GM23338 (cell line): ENCODE measurements around the gene CA7.

Experiments used
- CREB1 ChIP-seq: fragments of 250-450 bp; sonication (Bioruptor Pico); IDR thresholded peaks from 2 replicates; pipeline ENCODE4 v1.5.0; 2020; ENCODE audit warnings: low read depth, mild to moderate bottlenecking, moderate library complexity
- EZH2 ChIP-seq: fragments of 200-600 bp; sonication (generic); IDR thresholded peaks from one replicate; pipeline ENCODE4 v1.8.0; 2017; ENCODE audit warnings: antibody characterized with exemption, mild to moderate bottlenecking, low read depth; ENCODE audit not compliant: unreplicated experiment
- EZH2phosphoT487 ChIP-seq: fragments of 200-600 bp; sonication (generic); IDR thresholded peaks from one replicate; pipeline ENCODE4 v1.8.1; 2018; ENCODE audit warnings: antibody characterized with exemption; ENCODE audit not compliant: unreplicated experiment
- JUNB ChIP-seq: IDR thresholded peaks from one replicate; pipeline ENCODE4 v1.6.1; 2016; ENCODE audit warnings: antibody characterized with exemption; ENCODE audit not compliant: unreplicated experiment
- NANOG ChIP-seq: IDR thresholded peaks from 2 replicates; pipeline ENCODE4 v1.6.1; 2016; ENCODE audit warnings: antibody characterized with exemption, borderline replicate concordance
- POLR2AphosphoS5 ChIP-seq: IDR thresholded peaks from 2 replicates; pipeline ENCODE4 v1.6.1; 2016; ENCODE audit warnings: antibody characterized with exemption, low read depth
- STAT1 ChIP-seq: IDR thresholded peaks from one replicate; pipeline ENCODE4 v1.6.1; 2016; ENCODE audit warnings: antibody characterized with exemption; ENCODE audit not compliant: unreplicated experiment
- ZNF331 ChIP-seq: fragments of 250-450 bp; sonication (Bioruptor Pico); IDR thresholded peaks from 2 replicates; pipeline ENCODE4 v1.5.0; 2020; ENCODE audit warnings: low read depth, mild to moderate bottlenecking, moderate library complexity
- TF ChIP-seq, protein P1 (sequence below), 2 experiments: fragments of 200-600 bp in 1 of 2; sonication (generic) in 1 of 2; conservative IDR thresholded peaks; 2 replicates each; pipeline versions ENCODE4 v1.5.1 to v1.6.1; 2016 to 2017; ENCODE audit warnings: antibody characterized with exemption in 2 of 2, low read depth in 2 of 2, mild to moderate bottlenecking in 2 of 2, moderate library complexity in 1 of 2
- TF ChIP-seq, protein P2 (sequence below): IDR thresholded peaks from one replicate; pipeline ENCODE4 v1.6.1; 2018; ENCODE audit warnings: antibody characterized with exemption; ENCODE audit not compliant: unreplicated experiment
- TF ChIP-seq, protein P3 (sequence below): IDR thresholded peaks from 2 replicates; pipeline ENCODE4 v1.6.1; 2016; ENCODE audit warnings: antibody characterized with exemption
- TF ChIP-seq, protein P4 (sequence below): fragments of 250-450 bp; sonication (Bioruptor Pico); IDR thresholded peaks from 2 replicates; pipeline ENCODE4 v1.5.0; 2020; ENCODE audit warnings: mild to moderate bottlenecking, moderate library complexity

DNA sequence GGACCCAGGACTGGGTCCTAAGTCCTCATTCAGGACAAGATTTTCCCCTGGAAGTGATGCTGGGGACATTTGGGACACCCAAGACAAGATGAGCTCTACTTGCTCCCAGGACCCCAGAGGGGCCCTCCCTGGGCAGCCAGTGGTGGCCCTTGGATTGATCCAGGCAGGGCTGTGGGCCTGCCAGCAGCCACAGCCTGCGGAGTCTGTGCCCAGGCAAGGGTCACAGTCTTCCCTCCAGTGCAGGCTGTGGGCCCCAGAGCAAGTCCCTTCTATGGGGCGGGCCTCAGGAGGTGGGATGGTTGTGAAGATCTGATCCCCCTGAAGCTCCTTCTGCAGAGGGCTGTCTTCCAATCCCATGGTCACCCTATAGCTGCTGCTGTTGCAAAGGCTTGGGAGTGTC lies 12.6 kb downstream of the CA7 start:
- TF ChIP-seq, protein P1, sequence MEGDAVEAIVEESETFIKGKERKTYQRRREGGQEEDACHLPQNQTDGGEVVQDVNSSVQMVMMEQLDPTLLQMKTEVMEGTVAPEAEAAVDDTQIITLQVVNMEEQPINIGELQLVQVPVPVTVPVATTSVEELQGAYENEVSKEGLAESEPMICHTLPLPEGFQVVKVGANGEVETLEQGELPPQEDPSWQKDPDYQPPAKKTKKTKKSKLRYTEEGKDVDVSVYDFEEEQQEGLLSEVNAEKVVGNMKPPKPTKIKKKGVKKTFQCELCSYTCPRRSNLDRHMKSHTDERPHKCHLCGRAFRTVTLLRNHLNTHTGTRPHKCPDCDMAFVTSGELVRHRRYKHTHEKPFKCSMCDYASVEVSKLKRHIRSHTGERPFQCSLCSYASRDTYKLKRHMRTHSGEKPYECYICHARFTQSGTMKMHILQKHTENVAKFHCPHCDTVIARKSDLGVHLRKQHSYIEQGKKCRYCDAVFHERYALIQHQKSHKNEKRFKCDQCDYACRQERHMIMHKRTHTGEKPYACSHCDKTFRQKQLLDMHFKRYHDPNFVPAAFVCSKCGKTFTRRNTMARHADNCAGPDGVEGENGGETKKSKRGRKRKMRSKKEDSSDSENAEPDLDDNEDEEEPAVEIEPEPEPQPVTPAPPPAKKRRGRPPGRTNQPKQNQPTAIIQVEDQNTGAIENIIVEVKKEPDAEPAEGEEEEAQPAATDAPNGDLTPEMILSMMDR (conservative IDR thresholded peaks at IDR 0.05; ENCODE audit: low read depth in 2 of 2) = no peak
- TF ChIP-seq EZH2 = no peak
- TF ChIP-seq STAT1 = no peak
- TF ChIP-seq, protein P2, sequence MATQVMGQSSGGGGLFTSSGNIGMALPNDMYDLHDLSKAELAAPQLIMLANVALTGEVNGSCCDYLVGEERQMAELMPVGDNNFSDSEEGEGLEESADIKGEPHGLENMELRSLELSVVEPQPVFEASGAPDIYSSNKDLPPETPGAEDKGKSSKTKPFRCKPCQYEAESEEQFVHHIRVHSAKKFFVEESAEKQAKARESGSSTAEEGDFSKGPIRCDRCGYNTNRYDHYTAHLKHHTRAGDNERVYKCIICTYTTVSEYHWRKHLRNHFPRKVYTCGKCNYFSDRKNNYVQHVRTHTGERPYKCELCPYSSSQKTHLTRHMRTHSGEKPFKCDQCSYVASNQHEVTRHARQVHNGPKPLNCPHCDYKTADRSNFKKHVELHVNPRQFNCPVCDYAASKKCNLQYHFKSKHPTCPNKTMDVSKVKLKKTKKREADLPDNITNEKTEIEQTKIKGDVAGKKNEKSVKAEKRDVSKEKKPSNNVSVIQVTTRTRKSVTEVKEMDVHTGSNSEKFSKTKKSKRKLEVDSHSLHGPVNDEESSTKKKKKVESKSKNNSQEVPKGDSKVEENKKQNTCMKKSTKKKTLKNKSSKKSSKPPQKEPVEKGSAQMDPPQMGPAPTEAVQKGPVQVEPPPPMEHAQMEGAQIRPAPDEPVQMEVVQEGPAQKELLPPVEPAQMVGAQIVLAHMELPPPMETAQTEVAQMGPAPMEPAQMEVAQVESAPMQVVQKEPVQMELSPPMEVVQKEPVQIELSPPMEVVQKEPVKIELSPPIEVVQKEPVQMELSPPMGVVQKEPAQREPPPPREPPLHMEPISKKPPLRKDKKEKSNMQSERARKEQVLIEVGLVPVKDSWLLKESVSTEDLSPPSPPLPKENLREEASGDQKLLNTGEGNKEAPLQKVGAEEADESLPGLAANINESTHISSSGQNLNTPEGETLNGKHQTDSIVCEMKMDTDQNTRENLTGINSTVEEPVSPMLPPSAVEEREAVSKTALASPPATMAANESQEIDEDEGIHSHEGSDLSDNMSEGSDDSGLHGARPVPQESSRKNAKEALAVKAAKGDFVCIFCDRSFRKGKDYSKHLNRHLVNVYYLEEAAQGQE = no peak
- no peak for TF ChIP-seq POLR2AphosphoS5
- TF ChIP-seq JUNB = no peak
- no peak for TF ChIP-seq ZNF331 (CRISPR knock-in tag)
- TF ChIP-seq, protein P3, sequence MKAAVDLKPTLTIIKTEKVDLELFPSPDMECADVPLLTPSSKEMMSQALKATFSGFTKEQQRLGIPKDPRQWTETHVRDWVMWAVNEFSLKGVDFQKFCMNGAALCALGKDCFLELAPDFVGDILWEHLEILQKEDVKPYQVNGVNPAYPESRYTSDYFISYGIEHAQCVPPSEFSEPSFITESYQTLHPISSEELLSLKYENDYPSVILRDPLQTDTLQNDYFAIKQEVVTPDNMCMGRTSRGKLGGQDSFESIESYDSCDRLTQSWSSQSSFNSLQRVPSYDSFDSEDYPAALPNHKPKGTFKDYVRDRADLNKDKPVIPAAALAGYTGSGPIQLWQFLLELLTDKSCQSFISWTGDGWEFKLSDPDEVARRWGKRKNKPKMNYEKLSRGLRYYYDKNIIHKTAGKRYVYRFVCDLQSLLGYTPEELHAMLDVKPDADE = no peak
- TF ChIP-seq EZH2phosphoT487 = no peak
- no peak for TF ChIP-seq CREB1 (CRISPR knock-in tag)
- TF ChIP-seq NANOG = no peak
- TF ChIP-seq, protein P4, sequence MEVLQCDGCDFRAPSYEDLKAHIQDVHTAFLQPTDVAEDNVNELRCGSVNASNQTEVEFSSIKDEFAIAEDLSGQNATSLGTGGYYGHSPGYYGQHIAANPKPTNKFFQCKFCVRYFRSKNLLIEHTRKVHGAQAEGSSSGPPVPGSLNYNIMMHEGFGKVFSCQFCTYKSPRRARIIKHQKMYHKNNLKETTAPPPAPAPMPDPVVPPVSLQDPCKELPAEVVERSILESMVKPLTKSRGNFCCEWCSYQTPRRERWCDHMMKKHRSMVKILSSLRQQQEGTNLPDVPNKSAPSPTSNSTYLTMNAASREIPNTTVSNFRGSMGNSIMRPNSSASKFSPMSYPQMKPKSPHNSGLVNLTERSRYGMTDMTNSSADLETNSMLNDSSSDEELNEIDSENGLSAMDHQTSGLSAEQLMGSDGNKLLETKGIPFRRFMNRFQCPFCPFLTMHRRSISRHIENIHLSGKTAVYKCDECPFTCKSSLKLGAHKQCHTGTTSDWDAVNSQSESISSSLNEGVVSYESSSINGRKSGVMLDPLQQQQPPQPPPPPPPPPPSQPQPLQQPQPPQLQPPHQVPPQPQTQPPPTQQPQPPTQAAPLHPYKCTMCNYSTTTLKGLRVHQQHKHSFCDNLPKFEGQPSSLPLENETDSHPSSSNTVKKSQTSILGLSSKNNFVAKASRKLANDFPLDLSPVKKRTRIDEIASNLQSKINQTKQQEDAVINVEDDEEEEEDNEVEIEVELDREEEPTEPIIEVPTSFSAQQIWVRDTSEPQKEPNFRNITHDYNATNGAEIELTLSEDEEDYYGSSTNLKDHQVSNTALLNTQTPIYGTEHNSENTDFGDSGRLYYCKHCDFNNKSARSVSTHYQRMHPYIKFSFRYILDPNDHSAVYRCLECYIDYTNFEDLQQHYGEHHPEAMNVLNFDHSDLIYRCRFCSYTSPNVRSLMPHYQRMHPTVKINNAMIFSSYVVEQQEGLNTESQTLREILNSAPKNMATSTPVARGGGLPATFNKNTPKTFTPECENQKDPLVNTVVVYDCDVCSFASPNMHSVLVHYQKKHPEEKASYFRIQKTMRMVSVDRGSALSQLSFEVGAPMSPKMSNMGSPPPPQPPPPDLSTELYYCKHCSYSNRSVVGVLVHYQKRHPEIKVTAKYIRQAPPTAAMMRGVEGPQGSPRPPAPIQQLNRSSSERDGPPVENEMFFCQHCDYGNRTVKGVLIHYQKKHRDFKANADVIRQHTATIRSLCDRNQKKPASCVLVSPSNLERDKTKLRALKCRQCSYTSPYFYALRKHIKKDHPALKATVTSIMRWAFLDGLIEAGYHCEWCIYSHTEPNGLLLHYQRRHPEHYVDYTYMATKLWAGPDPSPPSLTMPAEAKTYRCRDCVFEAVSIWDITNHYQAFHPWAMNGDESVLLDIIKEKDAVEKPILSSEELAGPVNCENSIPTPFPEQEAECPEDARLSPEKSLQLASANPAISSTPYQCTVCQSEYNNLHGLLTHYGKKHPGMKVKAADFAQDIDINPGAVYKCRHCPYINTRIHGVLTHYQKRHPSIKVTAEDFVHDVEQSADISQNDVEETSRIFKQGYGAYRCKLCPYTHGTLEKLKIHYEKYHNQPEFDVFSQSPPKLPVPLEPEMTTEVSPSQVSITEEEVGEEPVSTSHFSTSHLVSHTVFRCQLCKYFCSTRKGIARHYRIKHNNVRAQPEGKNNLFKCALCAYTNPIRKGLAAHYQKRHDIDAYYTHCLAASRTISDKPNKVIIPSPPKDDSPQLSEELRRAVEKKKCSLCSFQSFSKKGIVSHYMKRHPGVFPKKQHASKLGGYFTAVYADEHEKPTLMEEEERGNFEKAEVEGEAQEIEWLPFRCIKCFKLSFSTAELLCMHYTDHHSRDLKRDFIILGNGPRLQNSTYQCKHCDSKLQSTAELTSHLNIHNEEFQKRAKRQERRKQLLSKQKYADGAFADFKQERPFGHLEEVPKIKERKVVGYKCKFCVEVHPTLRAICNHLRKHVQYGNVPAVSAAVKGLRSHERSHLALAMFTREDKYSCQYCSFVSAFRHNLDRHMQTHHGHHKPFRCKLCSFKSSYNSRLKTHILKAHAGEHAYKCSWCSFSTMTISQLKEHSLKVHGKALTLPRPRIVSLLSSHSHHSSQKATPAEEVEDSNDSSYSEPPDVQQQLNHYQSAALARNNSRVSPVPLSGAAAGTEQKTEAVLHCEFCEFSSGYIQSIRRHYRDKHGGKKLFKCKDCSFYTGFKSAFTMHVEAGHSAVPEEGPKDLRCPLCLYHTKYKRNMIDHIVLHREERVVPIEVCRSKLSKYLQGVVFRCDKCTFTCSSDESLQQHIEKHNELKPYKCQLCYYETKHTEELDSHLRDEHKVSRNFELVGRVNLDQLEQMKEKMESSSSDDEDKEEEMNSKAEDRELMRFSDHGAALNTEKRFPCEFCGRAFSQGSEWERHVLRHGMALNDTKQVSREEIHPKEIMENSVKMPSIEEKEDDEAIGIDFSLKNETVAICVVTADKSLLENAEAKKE (CRISPR knock-in tag) = no peak
